ENCODE results near the gene KIAA1958.
"Not testable (repeated sequence)": the region's sequence is repeated elsewhere in the genome, so short reads cannot be mapped to it uniquely, and the experiment has no call there.

Gene KIAA1958

DNA sequence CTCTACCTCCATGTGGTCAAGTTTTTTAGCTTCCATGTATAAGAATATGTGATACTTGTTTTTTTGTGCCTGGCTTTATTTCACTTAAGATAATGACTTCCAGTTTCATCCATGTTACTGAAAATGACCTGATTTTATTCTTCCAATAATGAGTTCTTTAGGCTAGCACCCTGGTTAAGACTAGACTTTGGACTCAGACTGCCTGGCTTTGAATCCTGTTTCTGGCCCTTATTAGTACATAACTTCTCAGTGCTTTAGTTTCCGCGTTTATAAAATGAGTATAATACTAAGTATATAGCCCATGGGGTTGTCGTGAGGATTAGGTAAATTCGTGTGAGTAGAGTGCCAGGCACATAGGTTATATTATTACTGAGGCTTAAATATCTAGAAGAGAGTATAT is 18.5 kb downstream of the KIAA1958 start:
- DNase-seq (ENCODE audit: extremely low read depth, low read depth): no peak
- no peak overlapping the region for H3K4me3 ChIP-seq (replicated peaks; ENCODE audit: low read depth, low read length)
- TF ChIP-seq, protein P1, sequence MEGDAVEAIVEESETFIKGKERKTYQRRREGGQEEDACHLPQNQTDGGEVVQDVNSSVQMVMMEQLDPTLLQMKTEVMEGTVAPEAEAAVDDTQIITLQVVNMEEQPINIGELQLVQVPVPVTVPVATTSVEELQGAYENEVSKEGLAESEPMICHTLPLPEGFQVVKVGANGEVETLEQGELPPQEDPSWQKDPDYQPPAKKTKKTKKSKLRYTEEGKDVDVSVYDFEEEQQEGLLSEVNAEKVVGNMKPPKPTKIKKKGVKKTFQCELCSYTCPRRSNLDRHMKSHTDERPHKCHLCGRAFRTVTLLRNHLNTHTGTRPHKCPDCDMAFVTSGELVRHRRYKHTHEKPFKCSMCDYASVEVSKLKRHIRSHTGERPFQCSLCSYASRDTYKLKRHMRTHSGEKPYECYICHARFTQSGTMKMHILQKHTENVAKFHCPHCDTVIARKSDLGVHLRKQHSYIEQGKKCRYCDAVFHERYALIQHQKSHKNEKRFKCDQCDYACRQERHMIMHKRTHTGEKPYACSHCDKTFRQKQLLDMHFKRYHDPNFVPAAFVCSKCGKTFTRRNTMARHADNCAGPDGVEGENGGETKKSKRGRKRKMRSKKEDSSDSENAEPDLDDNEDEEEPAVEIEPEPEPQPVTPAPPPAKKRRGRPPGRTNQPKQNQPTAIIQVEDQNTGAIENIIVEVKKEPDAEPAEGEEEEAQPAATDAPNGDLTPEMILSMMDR (IDR thresholded peaks at IDR 0.05; ENCODE audit: low read depth, low read length, missing control alignments): no peak

DNA sequence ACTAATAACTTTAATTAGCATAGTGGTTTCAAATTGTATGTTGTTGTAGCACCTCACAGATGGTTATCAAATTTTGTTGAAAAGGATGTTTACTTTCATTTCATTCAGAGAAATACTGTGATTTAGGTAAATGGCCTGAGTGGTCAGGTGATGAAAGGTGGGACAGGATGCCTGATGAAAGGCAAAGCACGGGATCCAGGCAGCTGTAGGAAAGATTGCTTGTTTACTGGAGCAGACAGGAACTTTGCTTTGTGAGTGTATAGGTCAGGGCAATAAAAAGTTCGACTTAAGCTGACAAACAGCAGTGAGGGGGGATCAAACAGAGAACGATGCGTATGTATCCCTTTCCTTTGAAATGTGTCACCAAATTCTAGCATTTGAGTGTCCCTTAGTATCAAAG is 19.0 kb downstream of the KIAA1958 start:
- H3K4me3 ChIP-seq (replicated peaks; ENCODE audit: low read depth, low read length): no peak overlapping the region
- DNase-seq (ENCODE audit: extremely low read depth, low read depth): no peak
- TF ChIP-seq, protein P1 (IDR thresholded peaks at IDR 0.05; ENCODE audit: low read depth, low read length, missing control alignments): no peak

DNA sequence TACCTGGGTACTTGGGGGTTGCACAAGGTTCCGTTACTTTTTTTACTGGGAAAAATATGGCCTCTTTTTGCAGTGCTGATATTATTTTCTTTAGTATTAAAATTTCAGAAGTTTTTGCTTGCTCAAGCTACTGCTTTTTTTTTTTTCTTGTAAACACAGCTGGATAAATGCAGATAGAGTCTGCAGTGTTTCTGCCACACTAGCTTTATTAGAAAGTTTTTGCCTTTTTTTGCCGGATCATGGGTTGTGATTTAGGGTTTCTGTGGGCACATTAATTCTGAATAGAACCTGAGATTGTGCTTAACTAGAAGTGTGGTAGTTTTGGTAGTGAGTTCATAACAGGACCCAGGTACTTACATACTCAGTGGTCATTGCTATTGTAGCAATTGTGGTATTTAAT is 19.9 kb downstream of the KIAA1958 start:
- TF ChIP-seq, protein P1 (IDR thresholded peaks at IDR 0.05; ENCODE audit: low read depth, low read length, missing control alignments): no peak
- DNase-seq (ENCODE audit: extremely low read depth, low read depth): no peak
- no peak overlapping the region for H3K4me3 ChIP-seq (replicated peaks; ENCODE audit: low read depth, low read length)

DNA sequence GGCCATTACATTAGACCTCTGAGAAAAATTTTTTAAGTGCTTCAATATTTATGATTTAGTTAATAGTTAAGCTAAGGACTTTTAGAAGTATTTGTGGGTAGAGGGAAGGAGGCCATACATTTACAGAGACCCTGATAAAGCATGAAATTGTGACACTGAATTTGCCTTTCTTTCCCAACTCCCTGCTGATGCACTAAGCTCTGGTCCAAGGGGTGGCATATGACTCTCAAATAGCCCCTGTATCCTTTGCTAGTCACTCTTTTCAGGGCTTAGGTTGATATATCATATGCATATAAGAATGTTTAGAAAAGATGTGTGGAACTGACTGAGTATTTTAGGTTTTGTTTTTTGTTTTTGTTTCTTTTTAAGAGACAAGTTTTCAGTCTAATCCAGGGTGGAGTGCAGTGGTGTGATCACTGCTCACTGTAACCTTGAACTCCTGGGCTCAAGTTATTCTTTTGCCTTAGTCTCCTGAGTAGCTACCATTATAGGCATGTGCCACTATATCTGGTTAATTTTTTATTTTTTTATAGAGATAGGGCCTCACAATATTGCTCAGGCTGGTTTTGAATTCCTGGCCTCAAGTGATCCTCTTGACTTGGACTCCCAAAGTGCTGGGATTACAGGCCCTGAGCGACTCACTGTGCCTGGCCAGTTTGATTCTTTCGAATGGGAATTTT is 20.5 kb downstream of the KIAA1958 start:
- H3K4me3 ChIP-seq (replicated peaks; ENCODE audit: low read depth, low read length): no peak overlapping the region
- TF ChIP-seq, protein P1 (IDR thresholded peaks at IDR 0.05; ENCODE audit: low read depth, low read length, missing control alignments): no peak
- DNase-seq (ENCODE audit: extremely low read depth, low read depth): no peak

DNA sequence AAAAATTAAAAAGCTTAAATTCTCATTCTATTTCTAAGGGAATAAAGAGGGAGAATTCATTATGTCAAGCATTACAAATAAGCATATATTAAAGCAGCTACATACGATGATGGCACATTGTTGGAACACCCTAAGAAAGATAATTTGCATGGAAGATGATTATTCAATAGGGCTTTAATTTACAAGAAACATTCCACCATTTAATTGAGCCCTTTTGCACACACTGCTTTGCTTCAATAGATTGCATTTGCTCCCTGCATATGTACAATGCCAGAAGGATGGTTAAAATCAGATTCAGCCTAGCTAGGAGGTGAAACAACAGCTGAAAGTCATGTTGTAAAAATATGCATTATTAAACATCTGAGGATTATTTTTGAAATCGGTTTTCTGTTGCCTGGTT is 21.8 kb downstream of the KIAA1958 start:
- TF ChIP-seq, protein P1 (IDR thresholded peaks at IDR 0.05; ENCODE audit: low read depth, low read length, missing control alignments): no peak
- DNase-seq (ENCODE audit: extremely low read depth, low read depth): no peak
- H3K4me3 ChIP-seq (replicated peaks; ENCODE audit: low read depth, low read length): no peak overlapping the region

DNA sequence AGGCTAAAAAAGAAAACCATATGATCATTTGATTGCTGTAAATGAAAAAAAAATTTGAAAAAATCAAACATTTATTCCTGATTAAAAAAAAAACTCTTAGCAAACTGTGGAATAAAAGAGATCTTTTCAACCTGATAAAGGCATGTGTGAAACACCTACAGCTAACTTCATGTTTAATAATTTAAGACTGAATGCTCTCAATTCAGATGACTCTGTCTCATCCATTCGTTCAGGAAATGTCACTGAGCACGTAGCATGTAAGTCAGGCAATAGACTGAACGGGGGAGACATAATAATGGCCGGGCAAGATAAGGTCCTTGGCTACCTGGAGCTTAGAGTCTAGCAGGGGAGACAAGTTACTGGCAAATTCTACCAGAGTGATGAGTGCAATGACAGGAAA is 25.8 kb downstream of the KIAA1958 start:
- not testable (repeated sequence) for DNase-seq (ENCODE audit: extremely low read depth, low read depth); H3K4me3 ChIP-seq (replicated peaks; ENCODE audit: low read depth, low read length)

DNA sequence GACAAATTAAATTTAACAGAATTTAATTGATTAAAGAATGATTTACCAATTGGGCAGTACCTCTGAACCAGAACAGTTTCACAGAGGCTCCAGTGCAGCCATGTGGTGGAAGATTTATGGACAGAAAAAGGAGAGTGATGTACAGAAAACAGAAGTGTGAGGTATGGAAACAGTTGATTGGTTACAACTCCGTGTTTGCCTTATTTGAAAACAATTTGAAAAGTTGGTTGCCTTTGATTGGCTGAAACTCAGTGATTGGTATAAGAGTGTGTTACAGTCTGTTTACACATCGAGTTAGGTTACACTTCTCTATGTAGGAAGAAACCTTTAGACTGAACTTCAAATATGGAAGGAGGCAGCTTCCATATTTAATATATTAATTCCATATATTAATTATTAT is 30.1 kb downstream of the KIAA1958 start:
- DNase-seq (ENCODE audit: extremely low read depth, low read depth): no peak
- no peak overlapping the region for H3K4me3 ChIP-seq (replicated peaks; ENCODE audit: low read depth, low read length)
- TF ChIP-seq, protein P1 (IDR thresholded peaks at IDR 0.05; ENCODE audit: low read depth, low read length, missing control alignments): no peak
